22Rv1 (cell line): Measurements from ENCODE around the gene RLF.

Experiments used
- H3K27ac ChIP-seq: fragments of 450-650 bp; 2 replicates; pipeline ENCODE4 v1.5.1; 2017
- ZFX ChIP-seq: fragments of 450-650 bp; IDR thresholded peaks from 2 replicates; pipeline ENCODE4 v1.6.1; 2017; ENCODE audit warnings: antibody characterized with exemption, borderline replicate concordance
- TF ChIP-seq, protein P1 (sequence below): fragments of 450-650 bp; IDR thresholded peaks from 2 replicates; pipeline ENCODE4 v1.5.1; 2017; ENCODE audit warnings: mild to moderate bottlenecking

Gene RLF, protein sequence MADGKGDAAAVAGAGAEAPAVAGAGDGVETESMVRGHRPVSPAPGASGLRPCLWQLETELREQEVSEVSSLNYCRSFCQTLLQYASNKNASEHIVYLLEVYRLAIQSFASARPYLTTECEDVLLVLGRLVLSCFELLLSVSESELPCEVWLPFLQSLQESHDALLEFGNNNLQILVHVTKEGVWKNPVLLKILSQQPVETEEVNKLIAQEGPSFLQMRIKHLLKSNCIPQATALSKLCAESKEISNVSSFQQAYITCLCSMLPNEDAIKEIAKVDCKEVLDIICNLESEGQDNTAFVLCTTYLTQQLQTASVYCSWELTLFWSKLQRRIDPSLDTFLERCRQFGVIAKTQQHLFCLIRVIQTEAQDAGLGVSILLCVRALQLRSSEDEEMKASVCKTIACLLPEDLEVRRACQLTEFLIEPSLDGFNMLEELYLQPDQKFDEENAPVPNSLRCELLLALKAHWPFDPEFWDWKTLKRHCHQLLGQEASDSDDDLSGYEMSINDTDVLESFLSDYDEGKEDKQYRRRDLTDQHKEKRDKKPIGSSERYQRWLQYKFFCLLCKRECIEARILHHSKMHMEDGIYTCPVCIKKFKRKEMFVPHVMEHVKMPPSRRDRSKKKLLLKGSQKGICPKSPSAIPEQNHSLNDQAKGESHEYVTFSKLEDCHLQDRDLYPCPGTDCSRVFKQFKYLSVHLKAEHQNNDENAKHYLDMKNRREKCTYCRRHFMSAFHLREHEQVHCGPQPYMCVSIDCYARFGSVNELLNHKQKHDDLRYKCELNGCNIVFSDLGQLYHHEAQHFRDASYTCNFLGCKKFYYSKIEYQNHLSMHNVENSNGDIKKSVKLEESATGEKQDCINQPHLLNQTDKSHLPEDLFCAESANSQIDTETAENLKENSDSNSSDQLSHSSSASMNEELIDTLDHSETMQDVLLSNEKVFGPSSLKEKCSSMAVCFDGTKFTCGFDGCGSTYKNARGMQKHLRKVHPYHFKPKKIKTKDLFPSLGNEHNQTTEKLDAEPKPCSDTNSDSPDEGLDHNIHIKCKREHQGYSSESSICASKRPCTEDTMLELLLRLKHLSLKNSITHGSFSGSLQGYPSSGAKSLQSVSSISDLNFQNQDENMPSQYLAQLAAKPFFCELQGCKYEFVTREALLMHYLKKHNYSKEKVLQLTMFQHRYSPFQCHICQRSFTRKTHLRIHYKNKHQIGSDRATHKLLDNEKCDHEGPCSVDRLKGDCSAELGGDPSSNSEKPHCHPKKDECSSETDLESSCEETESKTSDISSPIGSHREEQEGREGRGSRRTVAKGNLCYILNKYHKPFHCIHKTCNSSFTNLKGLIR (N-terminal part only)

DNA sequence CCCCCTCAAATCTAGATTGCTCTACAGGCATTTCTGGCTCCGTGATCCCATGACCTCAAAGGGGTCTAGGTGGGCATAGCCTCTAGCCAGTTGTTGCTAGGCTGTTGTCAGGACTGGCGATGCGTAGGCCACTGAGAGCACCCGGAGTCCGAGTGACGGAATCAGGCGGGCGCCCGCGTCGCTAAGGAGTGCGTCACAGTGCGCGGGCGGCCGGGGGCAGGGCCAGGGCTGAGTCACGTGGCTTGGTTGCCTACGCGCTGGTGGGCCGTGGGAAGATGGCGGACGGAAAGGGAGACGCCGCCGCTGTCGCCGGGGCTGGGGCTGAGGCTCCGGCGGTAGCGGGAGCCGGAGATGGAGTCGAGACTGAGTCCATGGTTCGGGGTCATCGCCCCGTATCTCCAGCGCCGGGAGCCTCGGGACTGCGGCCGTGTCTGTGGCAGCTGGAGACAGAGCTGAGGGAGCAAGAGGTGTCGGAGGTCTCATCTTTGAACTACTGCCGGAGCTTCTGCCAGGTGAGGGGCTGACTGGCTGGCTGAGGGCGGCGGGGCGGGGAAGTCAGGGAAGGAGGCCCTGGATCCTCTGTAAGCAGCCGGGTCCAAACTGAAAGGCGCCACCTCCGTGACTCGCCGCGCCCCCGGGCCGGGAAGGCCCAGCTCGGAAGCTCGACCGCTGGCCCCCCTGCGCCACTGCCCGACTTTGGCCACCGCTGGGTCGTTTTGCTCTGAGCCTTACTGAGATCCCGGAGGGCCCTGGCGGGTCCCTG, at the start of gene RLF:
Gene RLF (plus strand): TSS at position 263 of the 763 bp plus-strand sequence. CDS start 13 bp downstream, at position 276.
- TF ChIP-seq, protein P1, sequence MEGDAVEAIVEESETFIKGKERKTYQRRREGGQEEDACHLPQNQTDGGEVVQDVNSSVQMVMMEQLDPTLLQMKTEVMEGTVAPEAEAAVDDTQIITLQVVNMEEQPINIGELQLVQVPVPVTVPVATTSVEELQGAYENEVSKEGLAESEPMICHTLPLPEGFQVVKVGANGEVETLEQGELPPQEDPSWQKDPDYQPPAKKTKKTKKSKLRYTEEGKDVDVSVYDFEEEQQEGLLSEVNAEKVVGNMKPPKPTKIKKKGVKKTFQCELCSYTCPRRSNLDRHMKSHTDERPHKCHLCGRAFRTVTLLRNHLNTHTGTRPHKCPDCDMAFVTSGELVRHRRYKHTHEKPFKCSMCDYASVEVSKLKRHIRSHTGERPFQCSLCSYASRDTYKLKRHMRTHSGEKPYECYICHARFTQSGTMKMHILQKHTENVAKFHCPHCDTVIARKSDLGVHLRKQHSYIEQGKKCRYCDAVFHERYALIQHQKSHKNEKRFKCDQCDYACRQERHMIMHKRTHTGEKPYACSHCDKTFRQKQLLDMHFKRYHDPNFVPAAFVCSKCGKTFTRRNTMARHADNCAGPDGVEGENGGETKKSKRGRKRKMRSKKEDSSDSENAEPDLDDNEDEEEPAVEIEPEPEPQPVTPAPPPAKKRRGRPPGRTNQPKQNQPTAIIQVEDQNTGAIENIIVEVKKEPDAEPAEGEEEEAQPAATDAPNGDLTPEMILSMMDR = no peak
- no peak for TF ChIP-seq ZFX

DNA sequence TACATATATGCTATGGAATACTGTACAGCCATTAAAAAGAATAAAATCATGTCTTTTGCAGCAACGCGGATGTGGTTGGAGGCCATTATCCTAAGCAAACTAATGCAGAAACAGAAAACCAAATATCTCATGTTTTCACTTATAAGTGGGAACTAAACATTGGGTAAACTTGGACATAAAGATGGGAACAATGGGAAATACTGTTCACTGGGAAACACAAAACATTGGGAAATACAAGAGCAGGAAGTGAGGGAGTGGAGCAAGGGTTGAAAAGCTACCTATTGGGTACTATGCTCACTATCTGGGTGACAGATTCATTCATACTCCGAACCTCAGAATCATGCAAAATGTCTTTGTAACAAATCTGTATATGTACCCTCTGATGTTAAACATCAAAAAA, 46.8 kb upstream of the RLF start:
- H3K27ac ChIP-seq = no peak overlapping the region
- TF ChIP-seq ZFX = no peak
- TF ChIP-seq, protein P1 = no peak

More for the DNA sequence above, at the start of gene RLF:
- peak within 1 kb of the TSS; percentile 76 for H3K27ac ChIP-seq

DNA sequence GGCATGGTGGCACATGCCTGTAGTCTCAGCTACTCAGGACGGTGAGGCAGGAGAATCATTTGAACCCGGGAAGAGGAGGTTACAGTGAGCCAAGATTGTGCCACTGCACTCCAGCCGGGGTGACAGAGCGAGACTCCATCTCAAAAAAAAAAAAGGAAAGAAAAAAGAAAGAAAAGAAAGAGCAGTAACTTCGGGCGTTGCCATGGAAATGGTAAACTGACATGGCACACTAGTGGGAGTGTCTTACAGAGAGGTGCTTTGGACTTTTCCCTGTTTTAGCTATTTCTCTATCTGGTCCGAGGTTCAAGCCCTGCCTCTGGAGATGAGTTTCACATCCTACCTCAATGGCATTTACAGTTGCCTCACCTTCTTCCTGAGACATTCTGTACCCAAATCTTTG, 41.1 kb upstream of the RLF start:
- H3K27ac ChIP-seq = no peak overlapping the region
- TF ChIP-seq, protein P1 = no peak
- no peak for TF ChIP-seq ZFX

DNA sequence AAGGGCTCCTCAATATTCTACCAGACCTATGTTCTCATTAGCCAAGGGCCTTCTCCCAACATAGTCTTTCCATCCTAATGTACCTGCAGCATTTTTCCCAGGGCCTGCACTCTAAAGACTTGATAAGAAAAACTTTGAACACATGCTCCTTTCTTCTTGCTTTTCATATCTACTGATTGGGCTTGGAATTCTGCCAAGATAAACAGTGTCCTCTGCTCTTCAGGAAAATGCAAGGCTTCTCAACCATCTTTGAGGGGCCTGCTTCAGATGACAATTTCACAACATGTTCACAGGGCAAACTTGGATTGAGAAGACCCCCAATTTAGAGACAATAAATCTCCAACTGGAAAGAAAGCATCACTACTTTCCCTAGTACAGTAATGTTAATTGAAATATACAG, 38.3 kb upstream of the RLF start:
- TF ChIP-seq ZFX = no peak
- TF ChIP-seq, protein P1 = no peak
- H3K27ac ChIP-seq = no peak overlapping the region

DNA sequence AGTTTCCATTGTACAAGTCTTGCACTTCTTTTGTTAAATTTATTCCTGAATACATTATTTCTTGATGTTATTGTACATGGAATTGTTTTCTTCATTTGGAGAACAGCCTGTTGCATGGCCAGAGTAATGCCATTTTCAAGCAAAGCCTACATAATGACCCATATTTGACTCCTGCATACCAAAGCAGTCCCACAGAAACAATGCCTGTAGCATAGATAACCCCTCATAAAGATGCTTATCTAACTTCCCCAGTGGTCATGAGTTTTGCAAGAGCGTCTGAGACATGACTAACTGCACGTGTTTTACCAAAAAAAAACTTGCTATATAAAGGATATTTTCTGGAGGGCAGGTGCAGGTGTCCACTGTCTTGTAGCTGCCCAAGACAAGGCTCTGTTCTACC, 30.3 kb upstream of the RLF start:
- TF ChIP-seq ZFX = no peak
- TF ChIP-seq, protein P1 = no peak
- no peak overlapping the region for H3K27ac ChIP-seq
